Measurements from ENCODE around the gene ZBTB46. TPM values are rescaled to one million over a fixed set of nuclear protein-coding genes. Genes with fewer than 3 reads are reported as not detected.

The ZBTB46 gene
- total RNA-seq, 1 donor: 0.36 TPM

GRCh38 chr20:63746751-63747315 is 84.2 kb downstream of the ZBTB46 start:
- H3K27ac ChIP-seq (ENCODE audit: low read depth, low read length): no peak overlapping the region
- H3K4me3 ChIP-seq (ENCODE audit: insufficient read depth, low read length): no peak overlapping the region
- no peak overlapping the region for H3K4me2 ChIP-seq (ENCODE audit: insufficient read depth, low read length)
- peak; percentile 70 for DNase-seq (ENCODE audit: insufficient read length, low spot score, missing footprints)
- H3K4me1 ChIP-seq (ENCODE audit: insufficient read depth, low read length): no peaks in the 10 kb centered on the region
- H2AFZ ChIP-seq (ENCODE audit: low read length): no peak overlapping the region
- no peaks in the 10 kb centered on the region for H4K20me1 ChIP-seq (ENCODE audit: insufficient read depth, low read length)
- TF ChIP-seq CTCF (IDR thresholded peaks at IDR 0.05; ENCODE audit: extremely low read depth, low read depth, low read length): no peak
- H3K79me2 ChIP-seq (ENCODE audit: insufficient read depth, low read length): no peaks in the 10 kb centered on the region
- no peaks in the 10 kb centered on the region for H3K9me3 ChIP-seq (ENCODE audit: low read depth, low read length)
- peaks cover 17% of the 10 kb centered on the region for H3K36me3 ChIP-seq (ENCODE audit: insufficient read depth, low read length)
- H3K27me3 ChIP-seq (ENCODE audit: insufficient read depth, low read length): no peaks in the 10 kb centered on the region

- H3K27me3 ChIP-seq (ENCODE audit: insufficient read depth, low read length): no peaks in the 10 kb centered on the region
- H3K4me2 ChIP-seq (ENCODE audit: insufficient read depth, low read length): no peak overlapping the region
- H3K4me3 ChIP-seq (ENCODE audit: insufficient read depth, low read length): no peak overlapping the region
- H3K36me3 ChIP-seq (ENCODE audit: insufficient read depth, low read length): peaks cover 22% of the 10 kb centered on the region
- no peak for TF ChIP-seq CTCF (IDR thresholded peaks at IDR 0.05; ENCODE audit: extremely low read depth, low read depth, low read length)
- H2AFZ ChIP-seq (ENCODE audit: low read length): no peak overlapping the region
- H3K79me2 ChIP-seq (ENCODE audit: insufficient read depth, low read length): peaks cover 4% of the 10 kb centered on the region
- peak; percentile 91 for DNase-seq (ENCODE audit: insufficient read length, low spot score, missing footprints)
- no peaks in the 10 kb centered on the region for H3K9me3 ChIP-seq (ENCODE audit: low read depth, low read length)
- peaks cover 4% of the 10 kb centered on the region for H4K20me1 ChIP-seq (ENCODE audit: insufficient read depth, low read length)
- peaks cover 5% of the 10 kb centered on the region for H3K4me1 ChIP-seq (ENCODE audit: insufficient read depth, low read length)
- no peak overlapping the region for H3K27ac ChIP-seq (ENCODE audit: low read depth, low read length)
Measured at GRCh38 chr20:63745961-63746731, 84.9 kb downstream of the ZBTB46 start.

DNA sequence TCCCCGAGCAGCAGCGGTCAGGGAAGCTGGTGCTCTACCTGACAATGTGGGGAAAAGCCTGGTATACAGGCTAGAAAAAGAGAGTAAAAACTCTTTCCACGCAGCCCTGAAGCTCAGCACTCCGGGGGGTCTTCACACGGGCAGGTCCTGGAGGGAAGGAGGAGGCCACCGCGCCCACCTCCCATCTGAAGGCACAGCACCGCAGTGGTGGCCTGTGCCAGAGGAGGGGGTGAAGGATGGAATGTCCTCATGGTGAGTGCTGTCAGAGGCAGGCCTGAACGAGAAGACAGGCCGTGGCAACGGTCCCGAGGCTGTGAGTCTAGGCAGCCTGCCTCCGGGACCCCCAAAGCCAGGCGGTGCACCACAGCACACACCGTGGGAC is 85.6 kb downstream of the ZBTB46 start:
- no peak for TF ChIP-seq CTCF (IDR thresholded peaks at IDR 0.05; ENCODE audit: extremely low read depth, low read depth, low read length)
- no peaks in the 10 kb centered on the region for H3K9me3 ChIP-seq (ENCODE audit: low read depth, low read length)
- peaks cover 8% of the 10 kb centered on the region for H4K20me1 ChIP-seq (ENCODE audit: insufficient read depth, low read length)
- no peaks in the 10 kb centered on the region for H3K27me3 ChIP-seq (ENCODE audit: insufficient read depth, low read length)
- peak; percentile 88 for DNase-seq (ENCODE audit: insufficient read length, low spot score, missing footprints)
- no peak overlapping the region for H3K4me2 ChIP-seq (ENCODE audit: insufficient read depth, low read length)
- H3K4me3 ChIP-seq (ENCODE audit: insufficient read depth, low read length): no peak overlapping the region
- H3K79me2 ChIP-seq (ENCODE audit: insufficient read depth, low read length): peaks cover 4% of the 10 kb centered on the region
- H3K36me3 ChIP-seq (ENCODE audit: insufficient read depth, low read length): peaks cover 22% of the 10 kb centered on the region
- H2AFZ ChIP-seq (ENCODE audit: low read length): no peak overlapping the region
- H3K27ac ChIP-seq (ENCODE audit: low read depth, low read length): no peak overlapping the region
- H3K4me1 ChIP-seq (ENCODE audit: insufficient read depth, low read length): peaks cover 9% of the 10 kb centered on the region
